GM18870 (cell line): Measurements from ENCODE around the gene SHROOM2.

Experiments
- ATAC-seq: cut with Tn5 transposase; IDR thresholded peaks from one replicate; pipeline ENCODE4 v1.9.1; 2021; ENCODE audit warnings: moderate library complexity; ENCODE audit not compliant: unreplicated experiment

SHROOM2 gene

DNA sequence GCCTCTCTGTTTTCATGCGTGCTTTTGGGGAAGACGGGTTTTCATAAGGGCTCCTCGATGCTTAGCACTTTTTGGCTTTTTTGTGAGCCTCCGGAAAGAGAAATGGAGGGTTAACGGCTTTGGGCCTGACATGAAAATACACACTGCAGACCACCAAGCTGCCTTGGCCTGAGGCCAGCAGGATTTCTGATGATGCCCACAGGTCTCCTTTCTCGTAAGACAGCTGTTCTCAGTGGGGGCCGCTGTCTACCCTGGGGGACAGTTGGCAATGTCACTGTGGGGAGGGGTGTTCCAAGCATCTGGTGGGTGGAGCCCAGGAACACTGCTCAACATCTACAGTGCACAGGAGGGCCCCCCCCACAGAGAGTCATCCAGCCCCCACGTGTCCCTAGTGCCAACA lies 151.5 kb downstream of the SHROOM2 start:
- no peak for ATAC-seq

DNA sequence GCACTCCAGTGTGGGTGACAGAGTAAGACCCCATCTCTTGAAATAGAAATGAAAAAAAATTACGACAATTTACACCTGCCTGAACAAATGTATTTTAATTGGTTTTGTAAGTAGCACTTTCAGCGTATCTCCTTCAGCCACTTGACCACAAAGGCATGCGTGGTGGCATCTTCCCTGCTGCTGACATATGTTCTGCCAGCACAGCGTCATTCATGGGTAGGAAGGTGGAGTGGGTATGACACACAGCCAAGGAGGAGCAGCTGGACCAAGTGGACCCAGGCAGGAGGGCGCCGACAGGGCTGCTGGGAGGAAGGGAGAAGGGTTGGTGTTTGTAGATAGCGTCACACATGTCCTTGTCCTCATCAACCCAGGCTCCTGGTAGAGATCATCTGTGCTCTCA lies 152.3 kb downstream of the SHROOM2 start:
- no peak for ATAC-seq

DNA sequence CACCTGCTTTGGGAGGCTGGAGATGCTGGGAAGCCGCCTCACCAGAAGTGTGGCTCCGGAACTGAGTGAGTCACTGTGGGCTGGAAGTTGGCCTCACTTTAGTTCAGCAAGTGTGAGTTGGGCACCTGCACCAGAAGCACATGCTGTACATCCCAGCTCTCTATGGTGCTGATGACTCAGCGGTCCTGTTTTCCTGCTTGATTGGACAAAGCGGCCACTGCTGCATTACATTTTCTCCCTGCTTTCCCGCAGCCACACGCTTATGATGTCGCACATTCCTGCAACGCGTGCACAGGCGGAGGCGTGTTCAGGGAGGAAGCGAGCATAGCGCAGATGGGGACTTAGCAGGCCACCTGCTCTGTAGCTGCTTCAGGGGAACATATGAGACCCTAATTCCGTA lies 154.2 kb downstream of the SHROOM2 start:
- no peak for ATAC-seq

GRCh38 chrX:9942086-9942485 lies 155.9 kb downstream of the SHROOM2 start:
- ATAC-seq = peak; percentile 87

DNA sequence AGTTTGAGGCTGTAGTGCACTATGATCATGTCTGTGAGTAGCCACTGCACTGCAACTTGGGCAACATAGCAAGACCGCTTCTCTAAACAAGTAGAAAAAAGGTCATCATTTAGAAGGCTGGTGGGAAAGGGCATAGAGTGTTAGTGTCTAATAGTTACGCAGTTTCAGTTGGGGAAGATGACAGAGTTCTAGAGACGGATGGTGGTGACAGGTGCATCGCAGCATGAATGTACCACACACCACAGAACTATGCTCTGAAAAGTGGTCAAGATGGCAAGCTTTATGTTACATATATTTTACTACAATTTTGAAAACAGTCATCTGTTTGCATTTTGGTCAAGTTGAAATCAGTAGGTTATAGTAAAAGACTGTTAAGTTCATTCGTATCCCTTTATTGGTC lies 157.2 kb downstream of the SHROOM2 start:
- no peak for ATAC-seq

- ATAC-seq = no peak
These were observed 161.0 kb downstream of the SHROOM2 start for GRCh38 chrX:9947131-9947794.

DNA sequence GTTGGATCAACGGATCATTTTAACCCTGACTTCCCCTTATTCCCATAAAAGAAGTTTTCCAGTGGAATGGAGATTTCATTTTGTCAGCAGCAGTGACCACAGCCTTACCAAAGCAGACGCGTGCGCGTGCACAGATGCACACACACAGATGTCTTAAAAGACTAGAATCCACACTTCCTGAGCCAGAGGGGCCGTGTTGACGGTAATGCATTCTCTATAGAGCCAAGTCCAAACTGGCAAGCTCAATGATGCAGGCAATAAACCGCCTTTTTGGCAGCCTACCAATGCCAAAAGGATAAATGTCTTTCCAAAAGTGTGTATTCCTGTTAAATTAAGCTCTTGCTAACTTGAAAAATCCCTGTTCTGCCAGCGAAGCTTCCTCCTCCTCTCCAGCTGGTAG lies 162.2 kb downstream of the SHROOM2 start:
- ATAC-seq = no peak

DNA sequence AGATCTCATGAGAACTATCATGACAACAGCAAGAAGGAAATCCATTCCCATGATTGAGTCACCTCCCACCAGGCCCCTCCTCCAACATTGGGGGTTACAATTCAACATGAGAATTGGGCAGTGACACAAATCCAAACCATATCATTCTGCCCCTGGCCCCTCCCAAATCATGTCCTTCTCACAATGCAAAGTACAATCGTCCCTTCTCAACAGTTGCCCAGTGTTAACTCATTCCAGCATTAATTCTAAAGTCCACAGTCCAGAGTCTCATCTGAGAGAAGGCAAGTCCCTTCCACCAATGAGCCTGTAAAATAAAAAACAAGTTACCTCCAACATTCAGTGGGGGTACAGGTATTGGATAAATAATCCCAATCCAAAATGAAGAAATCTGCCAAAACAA lies 166.1 kb downstream of the SHROOM2 start:
- ATAC-seq = no peak

GRCh38 chrX:9953396-9953795 lies 167.2 kb downstream of the SHROOM2 start:
- ATAC-seq = no peak

- no peak for ATAC-seq
These were observed 169.3 kb downstream of the SHROOM2 start for GRCh38 chrX:9955506-9955905.

DNA sequence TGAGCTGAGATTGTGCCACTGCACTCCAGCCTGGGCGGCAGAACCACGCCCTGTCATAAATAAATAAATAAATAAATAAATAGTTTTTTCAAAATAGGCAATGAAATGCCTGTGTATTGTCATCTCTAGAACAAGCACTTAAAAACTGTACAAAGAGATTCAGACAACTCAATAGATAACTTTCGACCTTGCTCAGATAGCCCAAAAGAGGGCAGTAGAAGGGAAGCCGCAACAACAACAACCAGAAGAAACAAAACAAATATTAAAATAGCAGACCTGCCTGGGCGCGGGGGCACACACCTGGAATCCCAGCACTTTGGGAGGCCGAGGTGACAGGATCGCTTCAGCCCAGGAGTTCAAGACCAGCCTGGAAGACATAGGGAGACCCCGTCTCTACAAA lies 171.5 kb downstream of the SHROOM2 start:
- ATAC-seq = no peak

DNA sequence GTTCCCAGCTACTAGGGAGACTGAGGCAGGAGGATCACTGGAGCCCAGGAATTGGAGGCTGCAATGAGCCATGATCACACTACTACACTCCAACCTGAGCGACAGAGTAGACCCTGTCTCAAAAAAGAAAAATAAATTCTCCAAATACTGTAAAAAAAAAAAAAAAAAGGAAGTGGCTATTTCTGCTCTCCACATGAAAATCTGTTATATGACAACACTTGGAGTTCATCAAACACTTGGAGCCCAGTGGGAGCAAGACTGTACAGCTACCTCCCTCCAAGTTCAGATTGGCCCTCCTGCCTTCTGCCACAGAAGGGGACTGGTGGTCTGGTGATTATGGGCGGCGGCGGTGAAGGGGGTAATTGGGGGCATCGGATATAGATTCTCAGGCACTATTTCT lies 172.0 kb downstream of the SHROOM2 start:
- no peak for ATAC-seq

GRCh38 chrX:9961750-9962149 lies 175.5 kb downstream of the SHROOM2 start:
- no peak for ATAC-seq

- ATAC-seq = no peak
These were observed 180.7 kb downstream of the SHROOM2 start, which contains the start of gene CLDN34 for GRCh38 chrX:9966775-9967408. Gene CLDN34 (plus strand): TSS chrX:9967358. CDS start chrX:9967358, 0 bp downstream.

GRCh38 chrX:9977635-9978034 lies 191.4 kb downstream of the SHROOM2 start:
- no peak for ATAC-seq

- no peak for ATAC-seq
These were observed 194.2 kb downstream of the SHROOM2 start for GRCh38 chrX:9980401-9980800.

GRCh38 chrX:9980927-9981326 lies 194.7 kb downstream of the SHROOM2 start:
- ATAC-seq = no peak

GRCh38 chrX:9983441-9983840 lies 197.2 kb downstream of the SHROOM2 start:
- ATAC-seq = no peak

DNA sequence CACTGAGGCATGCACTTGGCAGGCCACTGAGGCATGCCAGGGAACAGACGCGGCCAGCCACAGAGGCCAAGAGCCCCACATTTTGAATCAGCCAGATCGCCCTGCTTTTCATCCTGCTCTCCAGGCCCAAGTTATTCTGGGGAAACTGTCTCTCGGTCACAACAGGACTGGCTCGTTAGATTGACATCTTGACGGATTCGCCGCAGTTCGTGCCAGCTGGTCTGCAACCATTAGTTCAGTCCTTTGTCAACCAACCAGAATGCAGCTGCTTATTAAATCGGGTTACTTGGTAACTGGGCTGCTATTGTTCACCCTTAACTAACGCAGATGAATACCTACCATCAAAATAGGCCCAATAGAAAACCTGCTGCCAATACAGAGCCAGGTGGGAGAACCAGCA lies 197.6 kb downstream of the SHROOM2 start:
- ATAC-seq = no peak

GRCh38 chrX:9988762-9989161 lies 202.5 kb downstream of the SHROOM2 start:
- no peak for ATAC-seq

GRCh38 chrX:9992061-9992460 lies 205.8 kb downstream of the SHROOM2 start:
- no peak for ATAC-seq

- ATAC-seq = no peak
These were observed 206.5 kb downstream of the SHROOM2 start for GRCh38 chrX:9992724-9993123.

- ATAC-seq = no peak
These were observed 209.7 kb downstream of the SHROOM2 start for GRCh38 chrX:9995855-9996339.
